K562 (cell line): Measurements from ENCODE around the gene SYNE1. TPM values are rescaled to one million over a fixed set of nuclear protein-coding genes. Genes with fewer than 3 reads are reported as not detected.

Source experiments
- ATAC-seq: fragments of 200-7000 bp; cut with Tn5 transposase; 3 replicates; pipeline ENCODE4 v1.9.1; 2020; ENCODE audit warnings: moderate library complexity
- BruUV-seq: library from RNA; stranded (reverse); fragments of 400-500 nt; replicated peaks from 2 replicates; lab custom pipeline; 2021; lab: Mats Ljungman, UMichigan
- CTCF ChIA-PET: fragments of 300-600 bp; formaldehyde crosslinking; extraction: SDS; loops from one replicate; lab custom pipeline; 2021; ENCODE audit warnings: low intra/inter-chr PET ratio; lab: Yijun Ruan, JAX
- POLR2A ChIA-PET: fragments of 300-600, 350-650 bp; sonication (Branson Sonifier 250); formaldehyde crosslinking; extraction: SDS; loops from one replicate; lab custom pipeline; 2021; ENCODE audit warnings: antibody characterized with exemption, inconsistent platforms; lab: Yijun Ruan, JAX
- DNase-seq, 4 experiments: peaks; one replicate each; pipeline versions ENCODE4 v3.0.0 to v3.0.0-alpha.2; 2011 to 2018; ENCODE audit warnings: low spot score in 3 of 4, mixed read lengths in 3 of 4; ENCODE audit errors: extremely low read depth in 1 of 4
- FAIRE-seq: peaks from 2 replicates; lab custom pipeline; 2011; peaks lifted over from hg19 to GRCh38; lab: Jason Lieb, UNC
- H2AFZ ChIP-seq: 2 replicates; pipeline ENCODE4 v1.6.0; 2011; ENCODE audit warnings: low read depth, low read length, control low read depth, inconsistent platforms
- H3K27ac ChIP-seq: fragments of 200-600 bp; 3 replicates; pipeline ENCODE4 v1.8.0; 2011; ENCODE audit warnings: low read depth, mild to moderate bottlenecking, control low read depth, inconsistent platforms, low read length, moderate library complexity, mixed read lengths; ENCODE audit errors: extremely low read depth
- H3K27me3 ChIP-seq, 2 experiments: fragments of 300-600 bp in 1 of 2; 2 replicates in 1 of 2; 3 replicates in 1 of 2; pipeline versions ENCODE4 v1.6.0 to v1.8.0; 2011; ENCODE audit warnings: inconsistent platforms in 2 of 2, low read length in 2 of 2, mild to moderate bottlenecking in 1 of 2, mixed read lengths in 1 of 2, moderate library complexity in 1 of 2; ENCODE audit not compliant: control insufficient read depth in 2 of 2, insufficient read depth in 2 of 2
- H3K36me3 ChIP-seq: fragments of 300-600 bp; 3 replicates; pipeline ENCODE4 v1.8.0; 2011; ENCODE audit warnings: mild to moderate bottlenecking, low read length, inconsistent platforms; ENCODE audit not compliant: control insufficient read depth, insufficient read depth
- H3K4me1 ChIP-seq, 2 experiments: fragments of 200-600 bp in 1 of 2; replicated peaks in 1 of 2; 2 replicates in 1 of 2; 3 replicates in 1 of 2; pipeline versions ENCODE4 v1.5.1 to v1.8.0; 2011; ENCODE audit warnings: inconsistent platforms in 2 of 2, low read length in 2 of 2, mild to moderate bottlenecking in 1 of 2, mixed read lengths in 1 of 2, moderate library complexity in 1 of 2; ENCODE audit not compliant: control insufficient read depth in 2 of 2, insufficient read depth in 2 of 2
- H3K4me2 ChIP-seq: 2 replicates; pipeline ENCODE4 v1.6.1; 2011; ENCODE audit warnings: low read length, control low read depth, inconsistent platforms, mixed read lengths; ENCODE audit not compliant: insufficient read depth
- H3K4me3 ChIP-seq: fragments of 200-600 bp; sonication (generic), shearing (Covaris generic); 2 replicates; pipeline ENCODE4 v1.5.1; 2016; ENCODE audit warnings: control low read depth, inconsistent platforms
- H3K79me2 ChIP-seq: fragments of 200-600 bp; 3 replicates; pipeline ENCODE4 v1.8.0; 2011; ENCODE audit warnings: low read length, inconsistent platforms; ENCODE audit not compliant: control insufficient read depth, insufficient read depth
- H3K9ac ChIP-seq, 2 experiments: 2 replicates each; pipeline versions ENCODE4 v1.6.0 to v1.6.1; 2011; ENCODE audit warnings: low read depth in 2 of 2, low read length in 2 of 2, control low read depth in 1 of 2, inconsistent platforms in 1 of 2, mild to moderate bottlenecking in 1 of 2, mixed read lengths in 1 of 2; ENCODE audit not compliant: insufficient read depth in 1 of 2
- H3K9me1 ChIP-seq: one replicate; pipeline ENCODE4 v1.6.0; 2011; ENCODE audit warnings: inconsistent platforms, mild to moderate bottlenecking, low read length, moderate library complexity; ENCODE audit not compliant: control insufficient read depth, insufficient read depth
- H3K9me3 ChIP-seq: replicated peaks from 2 replicates; pipeline ENCODE4 v1.5.1; 2011; ENCODE audit warnings: low read depth, low read length, inconsistent platforms; ENCODE audit not compliant: control insufficient read depth, insufficient read depth
- H4K20me1 ChIP-seq: replicated peaks from 2 replicates; pipeline ENCODE4 v1.6.1; 2011; ENCODE audit warnings: low read length, inconsistent platforms, mixed read lengths; ENCODE audit not compliant: control insufficient read depth, insufficient read depth
- CBX3 ChIP-seq, 2 experiments: IDR thresholded peaks; 1 replicate in 1 of 2; 2 replicates in 1 of 2; pipeline ENCODE4 v1.6.1; 2012; ENCODE audit warnings: inconsistent platforms in 2 of 2, low read length in 2 of 2, borderline replicate concordance in 1 of 2, control low read depth in 1 of 2
- MCM2 ChIP-seq: fragments of 450-650 bp; IDR thresholded peaks from 2 replicates; pipeline ENCODE4 v1.6.1; 2017; ENCODE audit warnings: low read depth, mild to moderate bottlenecking
- SRSF3 ChIP-seq: fragments of 200-400 bp; formaldehyde crosslinking; IDR thresholded peaks from 2 replicates; pipeline ENCODE4 v1.6.1; 2016; ENCODE audit warnings: mild to moderate bottlenecking, low read length, moderate library complexity; ENCODE audit not compliant: insufficient read depth
- ZC3H11A ChIP-seq: IDR thresholded peaks from 2 replicates; pipeline ENCODE4 v1.6.1; 2012; ENCODE audit warnings: low read depth, low read length, improper control_type of control experiment
- ZNF224 ChIP-seq: sonication (generic); formaldehyde crosslinking; IDR thresholded peaks from 2 replicates; pipeline ENCODE4 v1.8.0; 2022; ENCODE audit warnings: mild to moderate bottlenecking, missing genetic modification reagents
- ZNF431 ChIP-seq: sonication (generic); formaldehyde crosslinking; IDR thresholded peaks from 2 replicates; pipeline ENCODE4 v1.8.0; 2022; ENCODE audit warnings: mild to moderate bottlenecking, missing genetic modification reagents
- ZZZ3 ChIP-seq: fragments of 450-650 bp; IDR thresholded peaks from 2 replicates; pipeline ENCODE4 v1.6.1; 2016; ENCODE audit warnings: antibody characterized with exemption, mild to moderate bottlenecking, moderate library complexity
- WGBS: fragments of 100-300 bp; shearing (Covaris generic); methylation state at CpG from one replicate; pipeline ENCODE4 v1.1.6; 2016; ENCODE audit warnings: low coverage, mixed read lengths; ENCODE audit not compliant: insufficient coverage; ENCODE audit errors: missing lambda C conversion rate; 5-methylcytosine and 5-hydroxymethylcytosine counted together
- in situ Hi-C: fragments of 300-500 bp; cut with MboI; formaldehyde crosslinking; loops from 4 replicates; pipeline ENCODE4 v1.15.0; 2018; ENCODE audit warnings: inconsistent platforms, mixed read lengths
- intact Hi-C: fragments of 100-400 bp; cut with micrococcal nuclease; formaldehyde crosslinking; loops from 2 replicates; pipeline ENCODE4 v1.14.2; 2022
- polyA plus RNA-seq, 8 experiments: library from polyadenylated mRNA; depleted of rRNA in 4 of 8; stranded (reverse) in 5 of 8; unstranded in 3 of 8; fragments of >200 nt; fragmentation: Nextera tagmentation in 2 of 8; fragmentation: Illumina TruSeq in 1 of 8; extraction: Ambion mirVana in 2 of 8; extraction: Trizol in 1 of 8; gene quantifications; 2 replicates each; pipeline versions ENCODE4 v1.2.1 to v1.2.3, GENCODE V29; 2011 to 2014; ENCODE audit warnings: inconsistent platforms in 1 of 8, missing spikeins in 1 of 8
- total RNA-seq, 7 experiments: library from RNA; depleted of rRNA in 6 of 7; stranded (reverse); fragments of >200 nt in 6 of 7; fragmentation: Illumina TruSeq in 2 of 7; extraction: Trizol in 2 of 7; gene quantifications; 2 replicates each; pipeline versions ENCODE4 v1.2.1 to v1.2.3, GENCODE V29; 2011 to 2021; ENCODE audit warnings: low replicate concordance in 1 of 7

The SYNE1 gene
- total and polyA plus RNA-seq, 9 of the 15 experiments (the other 6 are each of a cell fraction or from before 2014, with no cell fraction given): under 0.01 to 0.42 (median 0.08) TPM; not detected in 1

DNA sequence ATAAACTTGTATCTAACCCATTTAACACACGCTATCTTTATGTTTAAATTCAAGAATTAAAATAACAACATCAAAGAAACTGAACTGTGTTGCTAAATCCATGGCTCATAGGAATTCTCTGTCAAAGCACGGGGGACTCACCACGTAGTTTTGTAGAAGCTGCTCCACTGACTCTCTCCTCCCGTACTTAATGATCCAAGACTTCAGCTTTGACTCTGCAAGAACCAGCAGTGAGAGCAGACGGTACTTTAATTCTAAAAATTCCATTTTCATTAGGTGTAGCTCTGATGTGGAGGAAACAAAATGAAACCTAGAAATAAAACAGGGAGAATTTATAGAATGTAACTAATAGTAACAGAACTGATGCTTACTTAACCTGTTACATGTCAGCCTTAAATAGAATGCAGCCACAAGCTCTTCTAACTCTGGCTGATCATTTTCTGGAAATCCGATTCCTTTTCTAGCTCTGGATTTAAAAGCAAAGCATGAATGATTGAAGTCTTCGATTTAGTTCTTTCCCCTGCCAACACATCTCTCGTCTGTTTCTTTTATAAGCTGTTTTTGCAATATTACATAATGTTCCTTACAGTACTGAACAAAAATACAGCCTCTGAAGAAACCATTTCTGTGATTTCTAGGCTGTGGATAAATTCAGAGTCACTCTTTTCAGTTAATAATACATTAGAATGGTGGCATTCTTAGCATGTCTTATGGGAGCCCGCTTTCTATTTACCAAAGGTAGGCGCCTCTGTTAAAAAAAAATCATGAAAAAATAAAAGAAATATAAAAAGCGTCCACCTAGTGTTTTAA is 165.5 kb downstream of the SYNE1 start:
- BruUV-seq: no TSS peak
- TF ChIP-seq ZNF224 (CRISPR knock-in tag): no peak
- TF ChIP-seq SRSF3: no peak
- no peak for TF ChIP-seq MCM2
- TF ChIP-seq ZNF431 (CRISPR knock-in tag): no peak
- Histone ChIP-seq H3K79me2 (no peaks in the 10 kb centered on the region), H3K9me1 (no peaks in the 10 kb centered on the region), H4K20me1 (no peaks in the 10 kb centered on the region), H3K9me3 (no peaks in the 10 kb centered on the region), H3K4me3 (no peak overlapping the region), H3K9ac (no peak overlapping the region), H3K4me2 (no peak overlapping the region), H2AFZ (no peak overlapping the region), H3K4me1 (no peaks in the 10 kb centered on the region), H3K27ac (no peak overlapping the region), H3K27me3 (no peaks in the 10 kb centered on the region), H3K36me3 (no peaks in the 10 kb centered on the region)
- FAIRE-seq (no peak), ATAC-seq (no peak), DNase-seq (no peak)
- in situ Hi-C loops (no loop called here), intact Hi-C loops (no loop called here)
- ChIA-PET POLR2A (interaction anchor here (0.6 kb wide), 1 partner anchor 239 kb away, joined by 3 read pairs; no protein-coding TSS in a partner anchor), CTCF (no interaction called here)
- WGBS: under 1% methylated on average over 11 of the region's 11 CpGs

GRCh38 chr6:152463164-152463563 is 174.0 kb downstream of the SYNE1 start:
- H3K9me3 ChIP-seq: no peaks in the 10 kb centered on the region
- FAIRE-seq (no peak), DNase-seq (no peak), ATAC-seq (no peak)
- no peaks in the 10 kb centered on the region for H3K9me1 ChIP-seq
- H3K27me3 ChIP-seq: no peaks in the 10 kb centered on the region
- no peaks in the 10 kb centered on the region for H3K4me1 ChIP-seq
- intact Hi-C loops (no loop called here), in situ Hi-C loops (no loop called here)
- no TSS peak for BruUV-seq
- ChIA-PET POLR2A (no interaction called here), CTCF (no interaction called here)
- H3K9ac ChIP-seq: no peak overlapping the region
- TF ChIP-seq ZC3H11A (no peak), CBX3 (IDR thresholded peaks at IDR 0.05; ENCODE audit: borderline replicate concordance in 1 of 2, low read length in 2 of 2) (no peak), ZZZ3 (no peak)
- under 1% methylated on average over 7 of the region's 7 CpGs for WGBS
- H2AFZ ChIP-seq: no peak overlapping the region
- no peak overlapping the region for H3K27ac ChIP-seq
- no peak overlapping the region for H3K4me2 ChIP-seq
- H4K20me1 ChIP-seq: no peaks in the 10 kb centered on the region
- H3K79me2 ChIP-seq: no peaks in the 10 kb centered on the region
- no peaks in the 10 kb centered on the region for H3K36me3 ChIP-seq
- H3K4me3 ChIP-seq: no peak overlapping the region
